OCI-LY7 (cell line): ENCODE data around the gene SUMF1. TPM values are rescaled to one million over a fixed set of nuclear protein-coding genes. Genes with fewer than 3 reads are reported as not detected.
A peak's percentile ranks its signal among the peaks of the same experiment; 100 is the strongest.

Experiments
- BruUV-seq: library from RNA; stranded (reverse); fragments of 400-500 nt; replicated peaks from 2 replicates; lab custom pipeline; 2021; lab: Mats Ljungman, UMichigan
- CTCF ChIA-PET: fragments of 300-600 bp; sonication (Branson Sonifier 250); formaldehyde crosslinking; loops from one replicate; lab custom pipeline; 2022; ENCODE audit warnings: antibody characterized with exemption; ENCODE audit not compliant: unreplicated experiment; lab: Charles Lee
- POLR2A ChIA-PET: fragments of 300-600 bp; sonication (Branson Sonifier 250); formaldehyde crosslinking; loops from one replicate; lab custom pipeline; 2022; ENCODE audit warnings: antibody characterized with exemption; lab: Charles Lee
- DNase-seq: peaks from one replicate; pipeline ENCODE4 v3.0.0-alpha.2; 2015; ENCODE audit warnings: low spot score
- H2AFZ ChIP-seq: fragments of 200-600 bp; sonication (generic), shearing (Covaris generic); 2 replicates; pipeline ENCODE4 v1.6.1; 2014; ENCODE audit warnings: mild to moderate bottlenecking, antibody characterized with exemption, low read length, moderate library complexity
- H3K27ac ChIP-seq: fragments of 200-600 bp; sonication (generic); 2 replicates; pipeline ENCODE4 v1.5.1; 2014; ENCODE audit warnings: mixed run types, low read depth, mild to moderate bottlenecking, moderate library complexity, low read length, inconsistent platforms; ENCODE audit not compliant: poor library complexity, severe bottlenecking
- H3K36me3 ChIP-seq: fragments of 200-600 bp; sonication (generic); 2 replicates; pipeline ENCODE4 v1.6.1; 2014; ENCODE audit warnings: mild to moderate bottlenecking, antibody characterized with exemption, low read length, moderate library complexity, mixed read lengths; ENCODE audit not compliant: insufficient read depth
- H3K4me1 ChIP-seq: fragments of 200-600 bp; sonication (generic); 2 replicates; pipeline ENCODE4 v1.5.1; 2014; ENCODE audit warnings: mild to moderate bottlenecking, low read length; ENCODE audit not compliant: insufficient read depth, poor library complexity, severe bottlenecking
- H3K4me2 ChIP-seq: fragments of 200-600 bp; sonication (generic); 2 replicates; pipeline ENCODE4 v1.6.1; 2014; ENCODE audit warnings: mild to moderate bottlenecking, low read length
- H3K4me3 ChIP-seq: fragments of 200-600 bp; sonication (generic); 2 replicates; pipeline ENCODE4 v1.5.1; 2014; ENCODE audit warnings: mild to moderate bottlenecking, low read depth, low read length; ENCODE audit not compliant: poor library complexity, severe bottlenecking
- H3K79me2 ChIP-seq: fragments of 200-600 bp; sonication (generic); 2 replicates; pipeline ENCODE4 v1.6.1; 2016; ENCODE audit warnings: low read depth, mild to moderate bottlenecking, low read length, moderate library complexity, mixed read lengths; ENCODE audit not compliant: insufficient read depth
- H3K9me2 ChIP-seq: fragments of 200-600 bp; sonication (generic); 2 replicates; pipeline ENCODE4 v1.6.1; 2016; ENCODE audit warnings: mild to moderate bottlenecking, low read length, mixed read lengths; ENCODE audit not compliant: insufficient read depth
- H3K9me3 ChIP-seq: fragments of 200-600 bp; sonication (generic); 2 replicates; pipeline ENCODE4 v1.6.1; 2014; ENCODE audit warnings: mild to moderate bottlenecking, mixed run types, low read length, mixed read lengths
- H4K20me1 ChIP-seq: fragments of 200-600 bp; sonication (generic); 2 replicates; pipeline ENCODE4 v1.6.1; 2014; ENCODE audit warnings: mild to moderate bottlenecking, antibody characterized with exemption, low read length, moderate library complexity, mixed read lengths; ENCODE audit not compliant: insufficient read depth
- CTCF ChIP-seq: fragments of 200-600 bp; sonication (generic); conservative IDR thresholded peaks from 2 replicates; pipeline ENCODE4 v1.5.1; 2014; ENCODE audit warnings: mild to moderate bottlenecking, antibody characterized with exemption, low read length, moderate library complexity, mixed read lengths
- EZH2phosphoT487 ChIP-seq: fragments of 200-600 bp; sonication (generic); IDR thresholded peaks from 2 replicates; pipeline ENCODE4 v1.6.1; 2018; ENCODE audit warnings: low read depth, borderline replicate concordance, mild to moderate bottlenecking, mixed run types, antibody characterized with exemption, low read length, moderate library complexity, mixed read lengths
- intact Hi-C: fragments of 100-400 bp; cut with micrococcal nuclease; formaldehyde crosslinking; loops from one replicate; pipeline ENCODE4 v1.10.0; 2022; ENCODE audit not compliant: unreplicated experiment
- total RNA-seq, 2 experiments: library from RNA; depleted of rRNA in 1 of 2; stranded (reverse); fragments of >200 nt in 1 of 2; shearing (Covaris generic) in 1 of 2; gene quantifications; 2 replicates each; pipeline ENCODE4 v1.2.3, GENCODE V29; 2014 to 2022

Gene SUMF1
- total RNA-seq, 2 experiments from 2014 or later = 9.1 to 11.9 TPM

DNA sequence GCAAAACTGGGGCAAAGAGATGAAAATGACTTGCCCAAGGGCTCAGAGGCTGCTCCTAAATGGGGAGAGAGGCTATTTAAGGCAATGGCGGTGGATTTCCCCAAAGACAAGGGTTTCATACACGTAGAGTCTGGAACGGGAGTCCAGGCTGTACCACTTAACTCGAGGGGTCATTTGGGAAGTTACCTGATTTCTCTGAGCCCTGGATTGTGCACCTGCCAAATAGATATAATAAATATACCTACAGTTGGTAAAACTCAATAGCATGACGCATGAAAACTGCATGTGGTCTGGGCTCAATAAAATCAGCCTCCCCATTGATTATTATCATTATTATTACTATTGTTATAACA lies 24.8 kb upstream of the SUMF1 start:
- H3K27ac ChIP-seq = no peak overlapping the region
- H3K4me3 ChIP-seq = peak overlapping the region; percentile 91
- H3K9me2 ChIP-seq = no peaks in the 10 kb centered on the region
- ChIA-PET POLR2A (interaction anchor here (1.9 to 6.9 kb wide), 2 partner anchors 15 to 22 kb away, joined by 7 to 206 read pairs; no protein-coding TSS in a partner anchor), CTCF (no interaction called here)
- H3K79me2 ChIP-seq = peaks cover 35% of the 10 kb centered on the region
- TF ChIP-seq EZH2phosphoT487 = no peak
- TF ChIP-seq CTCF = no peak
- no peaks in the 10 kb centered on the region for H3K9me3 ChIP-seq
- peaks cover 9% of the 10 kb centered on the region; the same call in 1 of the 2 replicates for H4K20me1 ChIP-seq
- DNase-seq = no peak
- peak overlapping the region; percentile 86 for H3K4me2 ChIP-seq
- peaks cover 31% of the 10 kb centered on the region for H3K4me1 ChIP-seq
- BruUV-seq = no TSS peak
- peak overlapping the region; percentile 79; the same call in 1 of the 2 replicates for H2AFZ ChIP-seq
- intact Hi-C loops = loop anchor here (2.0 to 5.0 kb wide), 2 partner anchors 80 to 141 kb away; no protein-coding TSS in a partner anchor
- H3K36me3 ChIP-seq = peaks cover 15% of the 10 kb centered on the region

DNA sequence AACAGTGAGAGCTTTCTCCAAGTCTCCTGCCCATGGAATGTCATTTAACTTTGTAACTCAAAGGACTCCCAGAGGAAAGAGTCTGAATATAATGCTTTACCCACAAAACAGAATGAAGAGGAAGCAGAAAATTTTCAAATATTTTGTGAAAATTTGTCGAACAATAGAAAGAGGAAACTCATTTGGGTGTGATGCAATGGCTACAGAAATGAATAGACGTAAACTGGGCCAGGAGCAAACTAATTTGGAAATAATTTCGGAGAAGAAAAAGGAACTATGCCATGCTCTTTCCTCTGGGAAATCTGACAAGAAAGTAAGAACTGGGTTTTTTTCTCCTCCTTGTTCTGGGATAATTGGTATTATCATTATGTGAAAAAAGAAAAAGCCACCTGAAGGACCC lies 11.2 kb upstream of the SUMF1 start:
- no peaks in the 10 kb centered on the region for H3K9me3 ChIP-seq
- no TSS peak for BruUV-seq
- H3K36me3 ChIP-seq = no peaks in the 10 kb centered on the region

More for the DNA sequence above, 11.2 kb upstream of the SUMF1 start:
- no peak for DNase-seq
- H2AFZ ChIP-seq = no peak overlapping the region
- H3K27ac ChIP-seq = no peak overlapping the region
- TF ChIP-seq CTCF (no peak), EZH2phosphoT487 (no peak)
- POLR2A ChIA-PET = no interaction called here
- no peaks in the 10 kb centered on the region for H4K20me1 ChIP-seq
- no peaks in the 10 kb centered on the region for H3K79me2 ChIP-seq
- H3K9me2 ChIP-seq = no peaks in the 10 kb centered on the region
- CTCF ChIA-PET = no interaction called here
- no peak overlapping the region for H3K4me2 ChIP-seq
- H3K4me1 ChIP-seq = no peaks in the 10 kb centered on the region
- intact Hi-C loops = no loop called here
- H3K4me3 ChIP-seq = no peak overlapping the region
